ENCODE measurements around the gene TARP.

TARP gene

GRCh38 chr7:38273286-38273995 lies at the start of gene TARP:
TSS of gene TARP (minus strand) at chr7:38273636.
- no peak for DNase-seq (ENCODE audit: low read depth in 1 of 2, low spot score in 1 of 2)

- DNase-seq (ENCODE audit: low read depth in 1 of 2, low spot score in 1 of 2) = no peak
Observed at GRCh38 chr7:38323156-38323555, 49.7 kb upstream of the TARP start.

- DNase-seq (ENCODE audit: low read depth in 1 of 2, low spot score in 1 of 2) = no peak
Observed at GRCh38 chr7:38322461-38322860, 49.0 kb upstream of the TARP start.

GRCh38 chr7:38321967-38322366 lies 48.5 kb upstream of the TARP start:
- no peak for DNase-seq (ENCODE audit: low read depth in 1 of 2, low spot score in 1 of 2)

GRCh38 chr7:38321515-38321944 lies 48.1 kb upstream of the TARP start:
- no peak for DNase-seq (ENCODE audit: low read depth in 1 of 2, low spot score in 1 of 2)

GRCh38 chr7:38321050-38321449 lies 47.6 kb upstream of the TARP start:
- no peak for DNase-seq (ENCODE audit: low read depth in 1 of 2, low spot score in 1 of 2)

- DNase-seq (ENCODE audit: low read depth in 1 of 2, low spot score in 1 of 2) = no peak
Observed at GRCh38 chr7:38319873-38320272, 46.4 kb upstream of the TARP start.

- DNase-seq (ENCODE audit: low read depth in 1 of 2, low spot score in 1 of 2) = no peak
Observed at GRCh38 chr7:38318803-38319416, 45.5 kb upstream of the TARP start.

GRCh38 chr7:38318241-38318640 lies 44.8 kb upstream of the TARP start:
- DNase-seq (ENCODE audit: low read depth in 1 of 2, low spot score in 1 of 2) = no peak

GRCh38 chr7:38317515-38317914 lies 44.1 kb upstream of the TARP start:
- DNase-seq (ENCODE audit: low read depth in 1 of 2, low spot score in 1 of 2) = no peak

- no peak for DNase-seq (ENCODE audit: low read depth in 1 of 2, low spot score in 1 of 2)
Observed at GRCh38 chr7:38316733-38317360, 43.4 kb upstream of the TARP start.

GRCh38 chr7:38315410-38315809 lies 42.0 kb upstream of the TARP start:
- DNase-seq (ENCODE audit: low read depth in 1 of 2, low spot score in 1 of 2) = no peak

GRCh38 chr7:38312821-38313220 lies 39.4 kb upstream of the TARP start:
- no peak for DNase-seq (ENCODE audit: low read depth in 1 of 2, low spot score in 1 of 2)

- no peak for DNase-seq (ENCODE audit: low read depth in 1 of 2, low spot score in 1 of 2)
Observed at GRCh38 chr7:38311329-38311937, 38.0 kb upstream of the TARP start.

- DNase-seq (ENCODE audit: low read depth in 1 of 2, low spot score in 1 of 2) = no peak
Observed at GRCh38 chr7:38310591-38311101, 37.2 kb upstream of the TARP start.

GRCh38 chr7:38309555-38309954 lies 36.1 kb upstream of the TARP start:
- no peak for DNase-seq (ENCODE audit: low read depth in 1 of 2, low spot score in 1 of 2)

GRCh38 chr7:38308140-38308539 lies 34.7 kb upstream of the TARP start:
- no peak for DNase-seq (ENCODE audit: low read depth in 1 of 2, low spot score in 1 of 2)

GRCh38 chr7:38307640-38308039 lies 34.2 kb upstream of the TARP start:
- no peak for DNase-seq (ENCODE audit: low read depth in 1 of 2, low spot score in 1 of 2)

- no peak for DNase-seq (ENCODE audit: low read depth in 1 of 2, low spot score in 1 of 2)
Observed at GRCh38 chr7:38306914-38307313, 33.5 kb upstream of the TARP start.

GRCh38 chr7:38306171-38306570 lies 32.7 kb upstream of the TARP start:
- no peak for DNase-seq (ENCODE audit: low read depth in 1 of 2, low spot score in 1 of 2)

- DNase-seq (ENCODE audit: low read depth in 1 of 2, low spot score in 1 of 2) = no peak
Observed at GRCh38 chr7:38303866-38304265, 30.4 kb upstream of the TARP start.

GRCh38 chr7:38300175-38300574 lies 26.7 kb upstream of the TARP start:
- no peak for DNase-seq (ENCODE audit: low read depth in 1 of 2, low spot score in 1 of 2)

Data from stimulated activated CD4-positive, alpha-beta T cell treated with anti-CD3 and anti-CD28 coated beads, Interleukin-15, amount 100 ng/mL, for 1 hour (primary cell).